ENCODE results near the gene LLGL1. TPM values are rescaled to one million over a fixed set of nuclear protein-coding genes. Genes with fewer than 3 reads are reported as not detected.

Gene LLGL1
- total and polyA plus RNA-seq, 10 of the 15 experiments (the other 5 are each of a cell fraction or from before 2014, with no cell fraction given): 0.02 to 9.2 (median 2.5) TPM

- no peak overlapping the region for H3K4me2 ChIP-seq (ENCODE audit: control insufficient read depth, insufficient read depth)
- in situ Hi-C loops (cut with MboI) (no loop called here), intact Hi-C loops (cut with micrococcal nuclease; ENCODE audit: unreplicated experiment) (no loop called here)
- H3K79me2 ChIP-seq (ENCODE audit: control insufficient read depth, insufficient read depth, low read length): no peaks in the 10 kb centered on the region
- TF ChIP-seq MTA2 (IDR thresholded peaks at IDR 0.05; ENCODE audit: low read depth) (no peak), KLF5 (IDR thresholded peaks at IDR 0.05; ENCODE audit: partially characterized antibody) (no peak), ESRRA (IDR thresholded peaks at IDR 0.05; ENCODE audit: low read length) (no peak), TBL1XR1 (IDR thresholded peaks at IDR 0.05; ENCODE audit: low read depth, low read length) (no peak), SMAD1 (IDR thresholded peaks at IDR 0.05; ENCODE audit: low read depth, partially characterized antibody) (no peak), ZSCAN29 (IDR thresholded peaks at IDR 0.05) (no peak), MYC (IDR thresholded peaks at IDR 0.05; ENCODE audit: insufficient read depth, insufficient read length, insufficient replicate concordance, low read length, severe bottlenecking) (no peak)
- ChIA-PET POLR2A (no interaction called here), RAD21 (ENCODE audit: unreplicated experiment) (no interaction called here), CTCF (interaction anchor here (1.0 kb wide), 1 partner anchor 41 kb away, joined by 3 read pairs; no protein-coding TSS in a partner anchor), SMC1A (ENCODE audit: uncharacterized antibody, unreplicated experiment) (interaction anchor here (1.4 kb wide), 1 partner anchor 15 kb away, joined by 3 read pairs; no protein-coding TSS in a partner anchor)
- H3K27ac ChIP-seq (ENCODE audit: control insufficient read depth, insufficient read depth): no peak overlapping the region
- no peak for FAIRE-seq
- peaks cover 26 to 41% of the 10 kb centered on the region in 2 experiments; a peak in 3 of 4 replicates for H3K36me3 ChIP-seq (ENCODE audit: control insufficient read depth in 2 of 2, insufficient read depth in 2 of 2, low read length in 1 of 2)
- H3K9ac ChIP-seq (ENCODE audit: control insufficient read depth, insufficient read depth, low read length): no peak overlapping the region
- no TSS peak for BruUV-seq (replicated peaks)
- no peak for ATAC-seq
- no peaks in the 10 kb centered on the region for H3K9me3 ChIP-seq (replicated peaks; ENCODE audit: control insufficient read depth, insufficient read depth, low read length)
- no peak overlapping the region for H3K4me3 ChIP-seq
- no peaks in the 10 kb centered on the region for H3K4me1 ChIP-seq (ENCODE audit: control insufficient read depth, insufficient read depth, low read length)
- H4K20me1 ChIP-seq (ENCODE audit: control insufficient read depth, insufficient read depth): peaks cover 7% of the 10 kb centered on the region; the same call in 1 of the 2 replicates
- H2AFZ ChIP-seq (ENCODE audit: control insufficient read depth, low read depth, low read length): no peak overlapping the region
- H3K27me3 ChIP-seq (replicated peaks in 1 of 2; ENCODE audit: control insufficient read depth in 2 of 2, insufficient read depth in 2 of 2, low read length in 1 of 2): no peaks in the 10 kb centered on the region
- WGBS (ENCODE audit: insufficient coverage, insufficient replicate concordance, low lambda C conversion rate, missing lambda C conversion rate): 95% methylated on average over 19 of the region's 19 CpGs
- no peak for DNase-seq (ENCODE audit: low read depth, low spot score)
Measured at GRCh38 chr17:18208092-18208491, 17.3 kb upstream of the LLGL1 start.

- H3K4me1 ChIP-seq (ENCODE audit: control insufficient read depth, insufficient read depth, low read length): no peaks in the 10 kb centered on the region
- FAIRE-seq: no peak
- intact Hi-C loops (cut with micrococcal nuclease; ENCODE audit: unreplicated experiment) (no loop called here), in situ Hi-C loops (cut with MboI) (no loop called here)
- CTCF ChIA-PET: no interaction called here
- no TSS peak for BruUV-seq (replicated peaks)
- H3K4me3 ChIP-seq: no peak overlapping the region
- 70% methylated on average over 7 of the region's 7 CpGs for WGBS (ENCODE audit: insufficient coverage, insufficient replicate concordance, low lambda C conversion rate, missing lambda C conversion rate)
- peaks cover 12 to 15% of the 10 kb centered on the region in 2 experiments; a peak in 3 of 4 replicates for H3K36me3 ChIP-seq (ENCODE audit: control insufficient read depth in 2 of 2, insufficient read depth in 2 of 2, low read length in 1 of 2)
- H3K27me3 ChIP-seq (replicated peaks in 1 of 2; ENCODE audit: control insufficient read depth in 2 of 2, insufficient read depth in 2 of 2, low read length in 1 of 2): no peaks in the 10 kb centered on the region
- H3K4me2 ChIP-seq (ENCODE audit: control insufficient read depth, insufficient read depth): no peak overlapping the region
- no peaks in the 10 kb centered on the region for H3K9me3 ChIP-seq (replicated peaks; ENCODE audit: control insufficient read depth, insufficient read depth, low read length)
- no peak overlapping the region for H2AFZ ChIP-seq (ENCODE audit: control insufficient read depth, low read depth, low read length)
- POLR2A ChIA-PET: interaction anchor here (0.6 kb wide), 1 partner anchor 1031 kb away, joined by 9 read pairs; no protein-coding TSS in a partner anchor
- no peak for DNase-seq (ENCODE audit: low read depth, low spot score)
- ATAC-seq: no peak
- no peaks in the 10 kb centered on the region for H4K20me1 ChIP-seq (ENCODE audit: control insufficient read depth, insufficient read depth)
- H3K27ac ChIP-seq (ENCODE audit: control insufficient read depth, insufficient read depth): no peak overlapping the region
- RAD21 ChIA-PET (ENCODE audit: unreplicated experiment): no interaction called here
- H3K79me2 ChIP-seq (ENCODE audit: control insufficient read depth, insufficient read depth, low read length): no peaks in the 10 kb centered on the region
- H3K9ac ChIP-seq (ENCODE audit: control insufficient read depth, insufficient read depth, low read length): no peak overlapping the region
- SMC1A ChIA-PET (ENCODE audit: uncharacterized antibody, unreplicated experiment): interaction anchor here (0.7 kb wide), 1 partner anchor 26 kb away, joined by 3 read pairs; no protein-coding TSS in a partner anchor
- TF ChIP-seq ZNF24 (IDR thresholded peaks at IDR 0.05): no peak
- no peak for TF ChIP-seq FOS (IDR thresholded peaks at IDR 0.05; ENCODE audit: borderline replicate concordance, extremely low read depth, insufficient read length)
- no peak for TF ChIP-seq E2F8 (IDR thresholded peaks at IDR 0.05; ENCODE audit: low read depth, partially characterized antibody)
- no peak for TF ChIP-seq JUNB (IDR thresholded peaks at IDR 0.05)
- no peak for TF ChIP-seq HCFC1 (IDR thresholded peaks at IDR 0.05; ENCODE audit: low read length)
- TF ChIP-seq RUNX3 (IDR thresholded peaks at IDR 0.05; ENCODE audit: low read length): no peak
- no peak for TF ChIP-seq ZNF217 (IDR thresholded peaks at IDR 0.05)
- no peak for TF ChIP-seq POU2F2 (IDR thresholded peaks at IDR 0.05; ENCODE audit: borderline replicate concordance, low read depth, low read length)
- no peak for TF ChIP-seq BACH1 (IDR thresholded peaks at IDR 0.05; ENCODE audit: borderline replicate concordance)
- no peak for TF ChIP-seq EZH2 (IDR thresholded peaks at IDR 0.05; ENCODE audit: borderline replicate concordance, control insufficient read depth, low read depth, low read length)
Measured at GRCh38 chr17:18213666-18214270, 11.7 kb upstream of the LLGL1 start.

Data from GM12878 (cell line).